Measurements from ENCODE around the gene FNBP1. TPM values are rescaled to one million over a fixed set of nuclear protein-coding genes. Genes with fewer than 3 reads are reported as not detected.

Gene FNBP1
- total and polyA plus RNA-seq, 2 of the 13 experiments (the other 11 are each of a cell fraction or from before 2014, with no cell fraction given) = 5.4 to 19.5 TPM

- TF ChIP-seq ZBTB39 (CRISPR knock-in tag; IDR thresholded peaks at IDR 0.05) (no peak), DRAP1 (CRISPR knock-in tag; IDR thresholded peaks at IDR 0.05) (no peak), MAFK (conservative IDR thresholded peaks at IDR 0.05 in 1 of 2, IDR thresholded peaks at IDR 0.05 in 1 of 2; ENCODE audit: low read length in 2 of 2) (no peak)
Measured at GRCh38 chr9:129881547-129882324, 161.3 kb downstream of the FNBP1 start (continued).

GRCh38 chr9:129880654-129881546 lies 162.1 kb downstream of the FNBP1 start:
- Histone ChIP-seq H3K36me3 (replicated peaks in 1 of 2; ENCODE audit: control insufficient read depth in 1 of 2, insufficient read depth in 2 of 2, low read length in 2 of 2) (no peaks in the 10 kb centered on the region; a peak in 1 of 5 replicates), H3K27me3 (ENCODE audit: control insufficient read depth in 1 of 2, insufficient read depth in 2 of 2, low read length in 2 of 2) (no peaks in the 10 kb centered on the region; a peak in 1 of 5 replicates), H2AFZ (ENCODE audit: low read length) (no peak overlapping the region), H3K27ac (ENCODE audit: extremely low read length, insufficient read depth, low read length) (no peak overlapping the region), H3K9me3 (ENCODE audit: low read length) (no peaks in the 10 kb centered on the region), H4K20me1 (ENCODE audit: insufficient read depth, low read length) (no peaks in the 10 kb centered on the region), H3K9ac (ENCODE audit: insufficient read depth, low read depth, low read length) (no peak overlapping the region), H3K4me2 (ENCODE audit: low read depth, low read length) (no peak overlapping the region), H3K79me2 (ENCODE audit: insufficient read depth, low read length) (no peaks in the 10 kb centered on the region), H3K4me1 (ENCODE audit: insufficient read depth, low read length) (peaks cover 15% of the 10 kb centered on the region), H3K4me3 (replicated peaks in 1 of 3; ENCODE audit: insufficient read depth in 1 of 3, low read depth in 2 of 3, low read length in 3 of 3) (no peak overlapping the region)
- 91% methylated on average over 9 of the region's 28 CpGs for WGBS (ENCODE audit: low lambda C conversion rate)
- no peak for ATAC-seq
- no peak for FAIRE-seq
- in situ Hi-C loops (cut with HindIII; ENCODE audit: extremely low pct_ligation_motif_present, low pct_unique_long_range_greater_than_20kb) (loop anchor here (10.0 kb wide), 1 partner anchor 224 kb away; no protein-coding TSS in a partner anchor), intact Hi-C loops (cut with micrococcal nuclease; ENCODE audit: unreplicated experiment) (no loop called here)
- POLR2A ChIA-PET = no interaction called here
- no TSS peak for BruUV-seq (replicated peaks)
- TF ChIP-seq HES4 (CRISPR knock-in tag; IDR thresholded peaks at IDR 0.05; ENCODE audit: borderline replicate concordance) (no peak), MIXL1 (CRISPR knock-in tag; IDR thresholded peaks at IDR 0.05) (no peak), CERS6 (CRISPR knock-in tag; IDR thresholded peaks at IDR 0.05) (no peak), THRA (CRISPR knock-in tag; IDR thresholded peaks at IDR 0.05; ENCODE audit: borderline replicate concordance) (no peak), NCOA5 (CRISPR knock-in tag; IDR thresholded peaks at IDR 0.05) (no peak)
- CTCF ChIA-PET (ENCODE audit: low intra/inter-chr PET ratio, low total read pairs) = no interaction called here
- DNase-seq (ENCODE audit: low spot score) = no peak
